H1 (cell line): ENCODE data around the gene GLE1. TPM values are rescaled to one million over a fixed set of nuclear protein-coding genes. Genes with fewer than 3 reads are reported as not detected.
A peak's percentile ranks its signal among the peaks of the same experiment; 100 is the strongest.

ENCODE experiments used
- CTCF ChIA-PET: fragments of 300-600 bp; sonication (Branson Sonifier 250); formaldehyde crosslinking; loops from one replicate; lab custom pipeline; 2021; ENCODE audit not compliant: partially characterized antibody; lab: Charles Lee
- POLR2A ChIA-PET: fragments of 300-600 bp; sonication (Branson Sonifier 250); formaldehyde crosslinking; loops from one replicate; lab custom pipeline; 2021; ENCODE audit warnings: inconsistent platforms; ENCODE audit not compliant: partially characterized antibody; lab: Charles Lee
- DNase-seq, 2 experiments: peaks; one replicate each; pipeline versions ENCODE4 v3.0.0 to v3.0.0-alpha.2; 2010 to 2022; ENCODE audit warnings: low spot score in 2 of 2, low read depth in 1 of 2, mixed read lengths in 1 of 2
- FAIRE-seq: peaks from 2 replicates; lab custom pipeline; 2011; peaks lifted over from hg19 to GRCh38; lab: Jason Lieb, UNC
- H2AFZ ChIP-seq: 2 replicates; pipeline ENCODE4 v1.8.1; 2012; ENCODE audit warnings: low read length, inconsistent platforms
- H2AK5ac ChIP-seq: 2 replicates; pipeline ENCODE4 v1.6.1; 2013; ENCODE audit warnings: low read depth, low read length
- H2BK120ac ChIP-seq: replicated peaks from 2 replicates; pipeline ENCODE3; 2013; ENCODE audit warnings: low read depth, low read length, inconsistent platforms
- H2BK12ac ChIP-seq: 2 replicates; pipeline ENCODE4 v1.6.1; 2013; ENCODE audit warnings: low read depth, low read length
- H2BK15ac ChIP-seq: 2 replicates; pipeline ENCODE4 v1.6.1; 2013; ENCODE audit warnings: low read length
- H2BK20ac ChIP-seq: 2 replicates; pipeline ENCODE4 v1.6.1; 2013; ENCODE audit warnings: low read length
- H2BK5ac ChIP-seq: 2 replicates; pipeline ENCODE4 v1.6.1; 2013; ENCODE audit warnings: low read depth, low read length
- H3K14ac ChIP-seq: 2 replicates; pipeline ENCODE4 v1.6.1; 2013; ENCODE audit warnings: inconsistent platforms; ENCODE audit not compliant: insufficient read length
- H3K18ac ChIP-seq: 2 replicates; pipeline ENCODE4 v1.6.1; 2013; ENCODE audit warnings: low read length; ENCODE audit errors: extremely low read depth
- H3K23ac ChIP-seq: 2 replicates; pipeline ENCODE4 v1.6.1; 2013; ENCODE audit warnings: inconsistent platforms; ENCODE audit not compliant: insufficient read length
- H3K23me2 ChIP-seq: 2 replicates; pipeline ENCODE4 v1.6.1; 2013; ENCODE audit warnings: low read depth, low read length
- H3K27ac ChIP-seq: 2 replicates; pipeline ENCODE4 v1.6.1; 2011; ENCODE audit warnings: low read depth, low read length, inconsistent platforms
- H3K27me3 ChIP-seq, 4 experiments: replicated peaks in 1 of 4; 1 replicate in 1 of 4; 2 replicates in 3 of 4; pipeline versions ENCODE4 v1.6.1 to v1.8.1; 2011 to 2013; ENCODE audit warnings: low read length in 3 of 4, mild to moderate bottlenecking in 3 of 4, inconsistent platforms in 2 of 4, mixed read lengths in 2 of 4, moderate library complexity in 1 of 4; ENCODE audit not compliant: control insufficient read depth in 3 of 4, insufficient read depth in 3 of 4; ENCODE audit errors: extremely low read depth in 1 of 4
- H3K36me3 ChIP-seq, 4 experiments: 2 replicates each; pipeline versions ENCODE4 v1.6.1 to v1.8.1; 2011 to 2013; ENCODE audit warnings: mild to moderate bottlenecking in 4 of 4, low read length in 3 of 4, moderate library complexity in 2 of 4, control low read depth in 1 of 4, inconsistent platforms in 1 of 4; ENCODE audit not compliant: insufficient read depth in 4 of 4, control insufficient read depth in 2 of 4
- H3K4ac ChIP-seq: replicated peaks from 2 replicates; pipeline ENCODE3; 2013; ENCODE audit warnings: low read length, low read depth, mixed read lengths, inconsistent platforms; ENCODE audit not compliant: insufficient read length
- H3K4me1 ChIP-seq, 4 experiments: replicated peaks in 1 of 4; 1 replicate in 1 of 4; 2 replicates in 3 of 4; pipeline versions ENCODE4 v1.6.1 to v1.8.1; 2011 to 2013; ENCODE audit warnings: low read length in 3 of 4, inconsistent platforms in 2 of 4, mixed read lengths in 1 of 4; ENCODE audit not compliant: insufficient read depth in 4 of 4, control insufficient read depth in 3 of 4
- H3K4me2 ChIP-seq, 2 experiments: 2 replicates each; pipeline versions ENCODE4 v1.6.1 to v1.8.1; 2011 to 2013; ENCODE audit warnings: low read depth in 2 of 2, low read length in 2 of 2, control low read depth in 1 of 2, inconsistent platforms in 1 of 2, mild to moderate bottlenecking in 1 of 2; ENCODE audit not compliant: insufficient read depth in 1 of 2
- H3K4me3 ChIP-seq, 4 experiments: fragments of 200-600, 300-600 bp in 1 of 4; sonication (generic), shearing (Covaris generic), sonication (Bioruptor Twin) in 1 of 4; 2 replicates each; pipeline versions ENCODE4 v1.5.1 to v1.8.1; 2011 to 2016; ENCODE audit warnings: low read length in 4 of 4, low read depth in 3 of 4, control low read depth in 2 of 4, inconsistent platforms in 2 of 4, mild to moderate bottlenecking in 2 of 4, mixed read lengths in 1 of 4, moderate library complexity in 1 of 4; ENCODE audit not compliant: insufficient read depth in 2 of 4; ENCODE audit errors: extremely low read depth in 1 of 4
- H3K56ac ChIP-seq: replicated peaks from 2 replicates; pipeline ENCODE3; 2013; ENCODE audit warnings: low read depth, mild to moderate bottlenecking, mixed read lengths, low read length, inconsistent platforms; ENCODE audit not compliant: insufficient read length
- H3K79me1 ChIP-seq: 2 replicates; pipeline ENCODE4 v1.6.1; 2013; ENCODE audit warnings: low read depth, low read length, control low read depth
- H3K79me2 ChIP-seq, 2 experiments: 2 replicates each; pipeline versions ENCODE4 v1.6.1 to v1.8.1; 2012 to 2013; ENCODE audit warnings: low read length in 2 of 2, mild to moderate bottlenecking in 2 of 2, inconsistent platforms in 1 of 2; ENCODE audit not compliant: insufficient read depth in 2 of 2, control insufficient read depth in 1 of 2
- H3K9ac ChIP-seq, 4 experiments: replicated peaks in 1 of 4; 1 replicate in 1 of 4; 2 replicates in 3 of 4; pipeline versions ENCODE4 v1.6.1 to v1.8.1; 2011 to 2013; ENCODE audit warnings: low read depth in 3 of 4, low read length in 3 of 4, control low read depth in 2 of 4, mild to moderate bottlenecking in 2 of 4, moderate library complexity in 2 of 4, inconsistent platforms in 1 of 4; ENCODE audit errors: extremely low read depth in 1 of 4
- H3K9me3 ChIP-seq, 2 experiments: 2 replicates each; pipeline versions ENCODE4 v1.6.1 to v1.8.1; 2012 to 2013; ENCODE audit warnings: mild to moderate bottlenecking in 2 of 2, moderate library complexity in 2 of 2, control low read depth in 1 of 2, inconsistent platforms in 1 of 2, low read depth in 1 of 2, low read length in 1 of 2, mixed read lengths in 1 of 2; ENCODE audit not compliant: insufficient read depth in 2 of 2
- H4K20me1 ChIP-seq, 2 experiments: replicated peaks in 1 of 2; 2 replicates each; pipeline versions ENCODE3 to v1.8.1; 2011 to 2013; ENCODE audit warnings: inconsistent platforms in 2 of 2, low read length in 2 of 2, mild to moderate bottlenecking in 1 of 2; ENCODE audit not compliant: insufficient read depth in 2 of 2, control insufficient read depth in 1 of 2
- H4K5ac ChIP-seq: 2 replicates; pipeline ENCODE4 v1.6.1; 2013; ENCODE audit warnings: low read length, low read depth, mixed read lengths, inconsistent platforms; ENCODE audit not compliant: insufficient read length
- H4K8ac ChIP-seq: 2 replicates; pipeline ENCODE4 v1.8.0; 2013; ENCODE audit warnings: mild to moderate bottlenecking, moderate library complexity, low read length, inconsistent platforms; ENCODE audit not compliant: insufficient read depth; ENCODE audit errors: extremely low read depth
- H4K91ac ChIP-seq: replicated peaks from 2 replicates; pipeline ENCODE3; 2013; ENCODE audit warnings: low read length, mixed read lengths, inconsistent platforms; ENCODE audit not compliant: insufficient read length
- JUND ChIP-seq: IDR thresholded peaks from 2 replicates; pipeline ENCODE4 v1.6.1; 2011; ENCODE audit warnings: mild to moderate bottlenecking, improper control_type of control experiment, low read length
- MAX ChIP-seq: IDR thresholded peaks from 2 replicates; pipeline ENCODE4 v1.6.1; 2012; ENCODE audit warnings: inconsistent platforms
- SIN3A ChIP-seq, 2 experiments: IDR thresholded peaks in 1 of 2; conservative IDR thresholded peaks in 1 of 2; 2 replicates each; pipeline ENCODE4 v1.6.1; 2011 to 2012; ENCODE audit warnings: low read length in 2 of 2, improper control_type of control experiment in 1 of 2, low read depth in 1 of 2, mild to moderate bottlenecking in 1 of 2
- whole genome bisulfite sequencing, 2 experiments: shearing (Covaris generic) in 1 of 2; methylation state at CpG; one replicate each; pipeline versions ENCODE4 v1.1.6 to v1.1.7; 2013 to 2015; ENCODE audit warnings: low lambda C conversion rate in 2 of 2, mixed read lengths in 2 of 2, inconsistent platforms in 1 of 2, low coverage in 1 of 2, missing lambda C conversion rate in 1 of 2; ENCODE audit not compliant: insufficient replicate concordance in 2 of 2, insufficient coverage in 1 of 2, insufficient read length in 1 of 2; ENCODE audit errors: extremely low coverage in 1 of 2, missing lambda C conversion rate in 1 of 2; 5-methylcytosine and 5-hydroxymethylcytosine counted together
- polyA plus RNA-seq, 7 experiments: library from polyadenylated mRNA; depleted of rRNA in 3 of 7; stranded (reverse) in 5 of 7; unstranded in 2 of 7; fragments of >200 nt in 5 of 7; fragments of 200-250 nt in 2 of 7; gene quantifications; 1 replicate in 5 of 7; 2 replicates in 1 of 7; 4 replicates in 1 of 7; pipeline versions ENCODE4 v1.2.1 to v1.2.3, GENCODE V29; 2011 to 2013; ENCODE audit warnings: missing spikeins in 2 of 7, mixed read lengths in 2 of 7
- total RNA-seq: library from RNA; stranded (reverse); fragmentation: NEBNext Ultra II Directional; extraction: Animal tissue kit (Norgen Biotek cat#: 25700); gene quantifications from 2 replicates; pipeline ENCODE4 v1.2.1, GENCODE V29; 2021

The GLE1 gene
- total and polyA plus RNA-seq, 2 of the 8 experiments (the other 6 are each of a cell fraction or from before 2014, with no cell fraction given) = 9.6 to 14.9 TPM

DNA sequence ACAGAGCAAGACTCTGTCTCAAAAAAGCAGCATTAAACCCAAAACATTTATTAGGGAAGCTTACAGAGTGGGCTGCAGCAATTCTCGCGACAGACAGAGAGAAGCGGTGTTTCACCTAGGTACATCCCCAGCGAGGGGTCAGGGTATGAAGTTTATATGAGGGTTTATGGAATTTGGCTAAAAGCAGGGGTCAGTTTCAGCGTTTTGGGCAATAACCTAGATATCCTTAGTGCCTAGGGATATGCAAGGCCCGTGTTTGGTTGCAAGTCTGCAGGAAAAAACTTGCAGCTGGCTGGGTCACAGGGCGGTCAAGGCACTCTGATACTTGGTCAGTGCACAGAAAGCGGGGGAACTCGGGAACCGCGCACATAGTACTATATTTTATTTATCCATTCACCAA lies 649 bp upstream of the GLE1 start:
- Histone ChIP-seq H3K36me3 (0 out of 8 replicates have a peak, but pooled peaks cover 0 to 2% (median 0%) of the 10 kb centered on the region in 4 experiments), H3K18ac (no peak overlapping the region), H3K4me1 (peaks cover 0 to 3% (median 0%) of the 10 kb centered on the region in 4 experiments; a peak in 3 of 7 replicates), H3K9ac (no peak overlapping the region), H2BK12ac (no peak overlapping the region), H2AK5ac (no peak overlapping the region), H3K9me3 (no peaks in the 10 kb centered on the region), H2BK120ac (no peak overlapping the region), H3K4ac (no peak overlapping the region), H3K79me1 (no peaks in the 10 kb centered on the region), H2BK5ac (no peak overlapping the region), H4K5ac (no peak overlapping the region), H4K8ac (0 out of 2 replicates have a peak overlapping the region, but pooled peaks have one; percentile 71), H3K14ac (no peak overlapping the region), H2BK20ac (no peak overlapping the region), H2AFZ (no peak overlapping the region), H3K4me3 (peak overlapping the region; percentile 77 to 99 (median 94); a peak in 5 of 8 replicates), H3K79me2 (no peaks in the 10 kb centered on the region), H2BK15ac (no peak overlapping the region), H4K91ac (no peak overlapping the region), H3K27ac (no peak overlapping the region), H3K56ac (no peak overlapping the region), H3K27me3 (no peaks in the 10 kb centered on the region), H3K23me2 (peaks cover 9% of the 10 kb centered on the region; the same call in 1 of the 2 replicates), H3K4me2 (peak overlapping the region; percentile 90 to 92), H3K23ac (no peak overlapping the region), H4K20me1 (peaks cover 0 to 2% of the 10 kb centered on the region in 2 experiments)
- WGBS, 2 experiments = 69% methylated on average over 11 of the region's 11 CpGs; no CpG with 5 or more reads in 1 of the 2 experiments
- TF ChIP-seq JUND (no peak), SIN3A (conservative IDR thresholded peaks at IDR 0.05 in 1 of 2, IDR thresholded peaks at IDR 0.05 in 1 of 2; ENCODE audit: low read depth in 1 of 2, low read length in 2 of 2) (no peak), MAX (no peak)
- ChIA-PET POLR2A (interaction anchor here (0.8 to 2.0 kb wide), 4 partner anchors 9 to 309 kb away, joined by 3 to 7 read pairs (median 4); partner anchors contain the start of genes GOLGA2 and SWI5), CTCF (interaction anchor here (0.6 to 1.0 kb wide), 2 partner anchors 65 to 155 kb away, joined by 3 to 4 read pairs; no protein-coding TSS in a partner anchor)
- DNase-seq = no peak
- FAIRE-seq = no peak
